A673 (cell line): ENCODE measurements around the gene KIFC3.

Source experiments
- EZH2 ChIP-seq: fragments of 200-600 bp; sonication (generic); IDR thresholded peaks from 2 replicates; pipeline ENCODE4 v1.6.1; 2017; ENCODE audit warnings: borderline replicate concordance, low read depth, mild to moderate bottlenecking, mixed read lengths, antibody characterized with exemption, low read length; ENCODE audit not compliant: poor library complexity, severe bottlenecking
- TF ChIP-seq, protein P1 (sequence below): fragments of 300-800, 200-600 bp; sonication (generic); conservative IDR thresholded peaks from 2 replicates; pipeline ENCODE4 v1.5.1; 2017; ENCODE audit warnings: low read depth, mild to moderate bottlenecking, antibody characterized with exemption, low read length, moderate library complexity, mixed read lengths

DNA sequence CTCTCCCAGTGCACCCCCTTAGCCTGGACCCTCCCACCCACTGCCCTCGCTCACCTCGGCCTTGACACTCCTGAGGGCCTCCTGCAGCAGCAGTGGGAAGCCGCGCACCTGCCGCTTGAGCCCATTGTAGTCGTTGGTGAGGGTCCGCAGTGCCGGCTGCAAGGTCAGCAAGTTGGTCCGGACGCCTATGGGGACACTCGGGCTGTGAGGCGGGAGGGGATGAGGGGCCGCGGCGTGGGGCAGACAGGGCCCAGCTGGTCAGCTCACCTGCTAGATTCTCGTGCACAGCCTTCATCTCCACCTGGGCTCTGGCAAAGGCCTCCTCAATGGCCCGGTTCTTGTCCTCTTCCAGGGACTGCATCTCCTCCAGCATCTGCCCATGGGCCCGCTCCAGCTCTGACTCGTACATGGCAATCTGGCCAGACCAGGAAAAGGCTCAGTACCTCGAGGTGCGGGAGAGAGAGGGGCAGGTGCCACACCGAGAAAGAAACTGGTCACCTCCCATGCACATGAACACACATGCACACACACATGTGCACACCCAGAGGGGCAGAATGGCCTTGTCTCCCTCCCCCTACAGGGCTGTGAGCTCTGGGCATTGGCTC, 32.6 kb downstream of the KIFC3 start:
- TF ChIP-seq, protein P1, sequence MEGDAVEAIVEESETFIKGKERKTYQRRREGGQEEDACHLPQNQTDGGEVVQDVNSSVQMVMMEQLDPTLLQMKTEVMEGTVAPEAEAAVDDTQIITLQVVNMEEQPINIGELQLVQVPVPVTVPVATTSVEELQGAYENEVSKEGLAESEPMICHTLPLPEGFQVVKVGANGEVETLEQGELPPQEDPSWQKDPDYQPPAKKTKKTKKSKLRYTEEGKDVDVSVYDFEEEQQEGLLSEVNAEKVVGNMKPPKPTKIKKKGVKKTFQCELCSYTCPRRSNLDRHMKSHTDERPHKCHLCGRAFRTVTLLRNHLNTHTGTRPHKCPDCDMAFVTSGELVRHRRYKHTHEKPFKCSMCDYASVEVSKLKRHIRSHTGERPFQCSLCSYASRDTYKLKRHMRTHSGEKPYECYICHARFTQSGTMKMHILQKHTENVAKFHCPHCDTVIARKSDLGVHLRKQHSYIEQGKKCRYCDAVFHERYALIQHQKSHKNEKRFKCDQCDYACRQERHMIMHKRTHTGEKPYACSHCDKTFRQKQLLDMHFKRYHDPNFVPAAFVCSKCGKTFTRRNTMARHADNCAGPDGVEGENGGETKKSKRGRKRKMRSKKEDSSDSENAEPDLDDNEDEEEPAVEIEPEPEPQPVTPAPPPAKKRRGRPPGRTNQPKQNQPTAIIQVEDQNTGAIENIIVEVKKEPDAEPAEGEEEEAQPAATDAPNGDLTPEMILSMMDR = no peak
- TF ChIP-seq EZH2 = no peak
